AG20443 (cell line): ENCODE measurements around the gene EDC4.
"Not testable (repeated sequence)": the region's sequence is repeated elsewhere in the genome, so short reads cannot be mapped to it uniquely, and the experiment has no call there.

Experiments
- DNase-seq: peaks from one replicate; pipeline ENCODE4 v3.0.0; 2012; ENCODE audit warnings: low spot score, mixed read lengths

EDC4 gene

GRCh38 chr16:67914758-67915495, 42.1 kb downstream of the EDC4 start:
- DNase-seq, result no peak

GRCh38 chr16:67915496-67915769, 42.6 kb downstream of the EDC4 start:
- not testable (repeated sequence) for DNase-seq

GRCh38 chr16:67915831-67916723, 43.2 kb downstream of the EDC4 start:
- DNase-seq, result no peak

- DNase-seq, result peak; percentile 55
Observed at GRCh38 chr16:67917140-67917851, 44.4 kb downstream of the EDC4 start.

GRCh38 chr16:67917852-67918236, 45.0 kb downstream of the EDC4 start:
- peak; percentile 86 for DNase-seq

GRCh38 chr16:67919622-67920221, 46.9 kb downstream of the EDC4 start:
- DNase-seq, result peak; percentile 52

- DNase-seq, result no peak
Observed at GRCh38 chr16:67922221-67922620, 49.4 kb downstream of the EDC4 start.

- no peak for DNase-seq
Observed at GRCh38 chr16:67922740-67923139, 49.9 kb downstream of the EDC4 start.

GRCh38 chr16:67923414-67924116, 50.7 kb downstream of the EDC4 start:
- no peak for DNase-seq

- DNase-seq, result no peak
Observed at GRCh38 chr16:67924140-67924906, 51.5 kb downstream of the EDC4 start.

GRCh38 chr16:67926181-67926750, 53.4 kb downstream of the EDC4 start:
- DNase-seq, result no peak

- DNase-seq, result no peak
Observed at GRCh38 chr16:67927131-67927941, 54.5 kb downstream of the EDC4 start.

GRCh38 chr16:67928147-67928546, 55.3 kb downstream of the EDC4 start:
- DNase-seq, result no peak

GRCh38 chr16:67928561-67929364, 55.9 kb downstream of the EDC4 start:
- DNase-seq, result peak; percentile 88

- DNase-seq, result no peak
Observed at GRCh38 chr16:67930191-67930590, 57.3 kb downstream of the EDC4 start.

GRCh38 chr16:67930678-67931211, 57.9 kb downstream of the EDC4 start:
- DNase-seq, result no peak
